Stomach (tissue), 9 donors: ENCODE data around the gene SOX15. TPM values are rescaled to one million over a fixed set of nuclear protein-coding genes. Genes with fewer than 3 reads are reported as not detected.
A peak's percentile ranks its signal among the peaks of the same experiment; 100 is the strongest.

Experiments used
- DNase-seq, 2 donors: peaks; one replicate each; pipeline versions ENCODE4 v3.0.0 to v3.0.0-alpha.2; 2013 to 2019
- H3K27ac ChIP-seq, 5 donors: fragments of 200-600 bp in 4 of 5; sonication (generic) in 4 of 5; one replicate each; pipeline ENCODE4 v1.5.1; 2013 to 2019; ENCODE audit warnings: mild to moderate bottlenecking in 1 of 5, moderate library complexity in 1 of 5
- H3K27me3 ChIP-seq, 3 donors: fragments of 200-600 bp; sonication (generic); one replicate each; pipeline ENCODE4 v1.5.1; 2017 to 2019; ENCODE audit warnings: mixed run types in 1 of 3
- H3K36me3 ChIP-seq, 4 donors: fragments of 200-600 bp; sonication (generic); 1 replicate in 3 of 4; 2 replicates in 1 of 4; pipeline ENCODE4 v1.5.1; 2016 to 2019
- H3K4me1 ChIP-seq, 4 donors: fragments of 200-600 bp; sonication (generic); one replicate each; pipeline ENCODE4 v1.5.1; 2016 to 2019
- H3K4me3 ChIP-seq, 4 donors: fragments of 200-600 bp; sonication (generic) in 3 of 4; one replicate each; pipeline ENCODE4 v1.5.1; 2016 to 2019; ENCODE audit warnings: mild to moderate bottlenecking in 1 of 4
- H3K9me3 ChIP-seq, 4 donors: fragments of 200-600 bp; sonication (generic); one replicate each; pipeline ENCODE4 v1.5.1; 2016 to 2019
- EP300 ChIP-seq: sonication (generic); formaldehyde crosslinking; IDR thresholded peaks from one replicate; pipeline ENCODE4 v1.6.1; 2017; ENCODE audit warnings: antibody characterized with exemption
- POLR2A ChIP-seq, 4 donors: fragments of 450-650 bp; IDR thresholded peaks; one replicate each; pipeline ENCODE4 v1.6.1; 2016; ENCODE audit warnings: antibody characterized with exemption in 4 of 4, control low read depth in 2 of 4, mild to moderate bottlenecking in 1 of 4, moderate library complexity in 1 of 4
- POLR2AphosphoS5 ChIP-seq, 3 donors: sonication (generic); formaldehyde crosslinking; IDR thresholded peaks; one replicate each; pipeline ENCODE4 v1.6.1; 2016; ENCODE audit warnings: antibody characterized with exemption in 3 of 3
- whole genome bisulfite sequencing, 5 donors: extraction: QIAGEN DNeasy Blood & Tissue Kit in 3 of 5; methylation state at CpG; one replicate each; pipeline versions ENCODE4 v1.1.5 to v1.1.7; 2013 to 2018; 5-methylcytosine and 5-hydroxymethylcytosine counted together
- intact Hi-C: fragments of 100-400 bp; cut with DNase I; formaldehyde crosslinking; loops from one replicate; pipeline ENCODE4 v1.15.1; 2023; ENCODE audit warnings: low total_unique reads
- polyA plus RNA-seq, 3 donors: library from polyadenylated mRNA; stranded (reverse); fragments of 200-250 nt; gene quantifications; one replicate each; pipeline ENCODE4 v1.2.3, GENCODE V29; 2013
- total RNA-seq, 5 donors: library from RNA; depleted of rRNA; stranded (reverse); fragments of >200 nt; gene quantifications; one replicate each; pipeline versions ENCODE4 v1.1.0 to v1.2.3, GENCODE V29; 2014 to 2016
- TF ChIP-seq, protein P1 (sequence below), 7 experiments: fragments of 450-650 bp in 4 of 7; fragments of 200-600 bp in 3 of 7; sonication (generic) in 3 of 7; IDR thresholded peaks; one replicate each; pipeline ENCODE4 v1.5.1; 2016 to 2019; ENCODE audit warnings: antibody characterized with exemption in 7 of 7, control low read depth in 2 of 7, mild to moderate bottlenecking in 1 of 7
- donor health status: healthy with polysubstance abuse.
- donor health status: Bipolar disorder and iron deficiency.
- donor health status: healthy.

Gene SOX15
- total and polyA plus RNA-seq, 8 donors = 0.76 to 48.1 (median 1.3) TPM; not detected in 4

DNA sequence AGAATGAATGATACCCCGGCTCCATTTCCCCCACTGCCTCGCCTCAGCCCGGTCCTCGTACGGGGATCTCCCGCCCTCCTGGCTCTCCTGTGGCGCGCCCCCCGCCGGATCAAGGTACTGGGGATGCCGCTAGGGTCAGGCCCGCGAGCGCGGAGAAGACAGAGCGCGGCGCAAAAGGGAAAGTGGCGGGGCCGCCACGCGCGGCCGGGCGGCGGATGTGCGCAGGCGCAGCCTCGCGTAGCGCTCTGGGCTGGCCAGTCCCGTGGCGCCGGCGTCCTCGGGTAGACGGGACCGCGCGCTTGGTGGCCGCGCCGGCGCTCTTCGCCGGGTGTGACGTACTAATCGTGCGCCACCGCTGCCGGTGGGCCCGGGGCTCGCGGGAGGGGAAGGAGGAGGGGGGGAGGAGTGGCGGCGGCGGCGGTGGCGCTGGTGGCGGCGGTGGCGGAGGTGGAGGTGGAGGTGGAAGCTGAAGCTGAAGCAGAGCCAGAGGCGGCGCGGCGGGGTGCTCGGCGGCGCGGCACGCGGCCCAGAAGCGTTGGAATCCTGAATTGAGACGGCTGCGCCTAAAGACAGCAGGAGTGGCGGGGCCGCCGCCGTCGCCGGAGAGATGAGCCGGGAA, 28.2 kb downstream of the SOX15 start, which contains the start of gene SENP3:
SENP3 (plus strand) TSS at position 331 of the 619 bp plus-strand sequence. CDS start 1,158 bp downstream, outside the sequence.
- TF ChIP-seq, protein P1, sequence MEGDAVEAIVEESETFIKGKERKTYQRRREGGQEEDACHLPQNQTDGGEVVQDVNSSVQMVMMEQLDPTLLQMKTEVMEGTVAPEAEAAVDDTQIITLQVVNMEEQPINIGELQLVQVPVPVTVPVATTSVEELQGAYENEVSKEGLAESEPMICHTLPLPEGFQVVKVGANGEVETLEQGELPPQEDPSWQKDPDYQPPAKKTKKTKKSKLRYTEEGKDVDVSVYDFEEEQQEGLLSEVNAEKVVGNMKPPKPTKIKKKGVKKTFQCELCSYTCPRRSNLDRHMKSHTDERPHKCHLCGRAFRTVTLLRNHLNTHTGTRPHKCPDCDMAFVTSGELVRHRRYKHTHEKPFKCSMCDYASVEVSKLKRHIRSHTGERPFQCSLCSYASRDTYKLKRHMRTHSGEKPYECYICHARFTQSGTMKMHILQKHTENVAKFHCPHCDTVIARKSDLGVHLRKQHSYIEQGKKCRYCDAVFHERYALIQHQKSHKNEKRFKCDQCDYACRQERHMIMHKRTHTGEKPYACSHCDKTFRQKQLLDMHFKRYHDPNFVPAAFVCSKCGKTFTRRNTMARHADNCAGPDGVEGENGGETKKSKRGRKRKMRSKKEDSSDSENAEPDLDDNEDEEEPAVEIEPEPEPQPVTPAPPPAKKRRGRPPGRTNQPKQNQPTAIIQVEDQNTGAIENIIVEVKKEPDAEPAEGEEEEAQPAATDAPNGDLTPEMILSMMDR (IDR thresholded peaks at IDR 0.05) = no peak
- peak in 2 of 3 donors; percentile 64 to 93 for TF ChIP-seq POLR2AphosphoS5 (IDR thresholded peaks at IDR 0.05)
- Histone ChIP-seq H3K36me3 (peaks cover 32 to 38% (median 37%) of the 10 kb centered on the region in 4 donors), H3K27ac (peak within 1 kb of the TSS; percentile 93 to 99 (median 97)), H3K27me3 (no peaks in the 10 kb centered on the region), H3K9me3 (no peaks in the 10 kb centered on the region), H3K4me3 (peak within 1 kb of the TSS; percentile 67 to 99 (median 96)), H3K4me1 (peaks cover 53 to 78% (median 74%) of the 10 kb centered on the region in 4 donors)
- WGBS, 5 donors = 0 to 1% (median 0%) methylated on average over 42 to 76 of the region's 82 CpGs
- intact Hi-C loops = no loop called here
- DNase-seq = peak; percentile 92 to 98

DNA sequence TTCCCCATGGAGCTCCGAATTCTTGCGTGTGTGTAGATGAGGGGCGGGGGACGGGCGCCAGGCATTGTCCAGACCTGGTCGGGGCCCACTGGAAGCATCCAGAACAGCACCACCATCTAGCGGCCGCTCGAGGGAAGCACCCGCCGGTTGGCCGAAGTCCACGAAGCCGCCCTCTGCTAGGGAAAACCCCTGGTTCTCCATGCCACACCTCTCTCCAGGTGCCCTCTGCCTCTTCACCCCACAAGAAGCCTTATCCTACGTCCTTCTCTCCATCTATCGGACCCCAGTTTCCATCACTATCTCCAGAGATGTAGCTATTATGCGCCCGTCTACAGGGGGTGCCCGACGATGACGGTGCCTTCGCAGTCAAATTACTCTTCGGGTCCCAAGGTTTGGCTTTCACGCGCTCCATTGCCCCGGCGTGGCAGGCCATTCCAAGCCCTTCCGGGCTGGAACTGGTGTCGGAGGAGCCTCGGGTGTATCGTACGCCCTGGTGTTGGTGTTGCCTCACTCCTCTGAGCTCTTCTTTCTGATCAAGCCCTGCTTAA, 28.8 kb downstream of the SOX15 start:
- Histone ChIP-seq H3K9me3 (no peaks in the 10 kb centered on the region), H3K4me3 (peak overlapping the region; percentile 67 to 99 (median 96)), H3K27me3 (no peaks in the 10 kb centered on the region), H3K27ac (peak overlapping the region; percentile 93 to 99 (median 97)), H3K36me3 (peaks cover 27 to 32% (median 31%) of the 10 kb centered on the region in 4 donors), H3K4me1 (peaks cover 53 to 83% (median 78%) of the 10 kb centered on the region in 4 donors)
- peak; percentile 96 to 97 for DNase-seq
- TF ChIP-seq POLR2AphosphoS5 (IDR thresholded peaks at IDR 0.05) = peak in 1 of 3 donors; percentile 64
- TF ChIP-seq, protein P1 (IDR thresholded peaks at IDR 0.05) = peak in 5 of 7 experiments; percentile 66 to 93 (median 79)
- TF ChIP-seq EP300 = no peak
- WGBS, 5 donors = 0 to 1% (median 0%) methylated on average over 32 of the region's 32 CpGs
- intact Hi-C loops = no loop called here

DNA sequence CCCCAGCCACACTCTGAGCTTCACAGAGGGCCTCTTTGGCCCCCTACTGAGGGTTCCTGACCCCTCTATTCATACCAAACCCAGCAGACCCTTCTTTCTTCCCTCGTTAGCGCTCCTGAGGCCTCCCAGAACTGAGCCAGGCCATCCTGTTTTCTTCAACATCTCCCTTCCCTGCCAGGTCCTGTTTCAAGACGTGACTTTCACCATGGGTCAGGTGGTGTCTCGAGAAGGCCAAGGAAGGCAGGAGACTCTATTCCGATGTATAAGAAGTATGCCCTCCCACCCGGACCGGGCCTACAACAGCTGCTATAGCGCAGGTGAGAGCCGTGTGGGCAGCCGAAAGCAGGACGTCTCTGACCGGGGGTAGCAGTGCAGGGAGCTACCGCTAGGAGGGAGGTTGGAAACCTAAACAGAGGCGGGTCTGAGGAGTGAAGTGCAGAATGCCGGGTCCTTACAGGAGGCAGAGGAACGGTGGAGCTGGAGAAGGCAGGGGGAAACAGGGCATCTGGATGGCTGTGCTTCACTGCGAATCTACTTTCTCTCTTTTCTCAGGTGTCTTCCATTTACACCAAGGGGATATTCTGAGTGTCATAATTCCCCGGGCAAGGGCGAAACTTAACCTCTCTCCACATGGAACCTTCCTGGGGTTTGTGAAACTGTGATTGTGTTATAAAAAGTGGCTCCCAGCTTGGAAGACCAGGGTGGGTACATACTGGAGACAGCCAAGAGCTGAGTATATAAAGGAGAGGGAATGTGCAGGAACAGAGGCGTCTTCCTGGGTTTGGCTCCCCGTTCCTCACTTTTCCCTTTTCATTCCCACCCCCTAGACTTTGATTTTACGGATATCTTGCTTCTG, 29.5 kb downstream of the SOX15 start:
- peak overlapping the region; percentile 67 to 99 (median 96) for H3K4me3 ChIP-seq

More for the DNA sequence above, 29.5 kb downstream of the SOX15 start:
- Histone ChIP-seq H3K9me3 (no peaks in the 10 kb centered on the region), H3K27me3 (no peaks in the 10 kb centered on the region), H3K4me1 (peaks cover 53 to 83% (median 78%) of the 10 kb centered on the region in 4 donors), H3K27ac (peak overlapping the region; percentile 93 to 99 (median 97)), H3K36me3 (peaks cover 21 to 25% (median 24%) of the 10 kb centered on the region in 4 donors)
- 17 to 25% (median 22%) methylated on average over 22 of the region's 22 CpGs for WGBS, 5 donors
- DNase-seq = peak; percentile 81 to 90
- intact Hi-C loops = no loop called here
- peak in 2 of 3 donors; percentile 34 to 50 for TF ChIP-seq POLR2AphosphoS5 (IDR thresholded peaks at IDR 0.05)
- no peak for TF ChIP-seq POLR2A (IDR thresholded peaks at IDR 0.05)
- TF ChIP-seq, protein P1 (IDR thresholded peaks at IDR 0.05) = peak in 6 of 7 experiments; percentile 38 to 83 (median 70)
